Measurements from ENCODE around the gene UPK3A. TPM values are rescaled to one million over a fixed set of nuclear protein-coding genes. Genes with fewer than 3 reads are reported as not detected.

Gene UPK3A
- total RNA-seq, 2 donors from 2014 or later: not detected

GRCh38 chr22:45321827-45322226 is 37.1 kb downstream of the UPK3A start:
- H3K36me3 Mint-ChIP-seq (ENCODE audit: low read depth): peaks cover 48% of the 10 kb centered on the region
- Histone ChIP-seq H3K27me3 (ENCODE audit: control insufficient read depth, insufficient read depth, low read length, poor library complexity, severe bottlenecking) (no peaks in the 10 kb centered on the region), H3K9ac (ENCODE audit: extremely low read depth, low read length, poor library complexity, severe bottlenecking) (no peak overlapping the region), H3K9me3 (ENCODE audit: control insufficient read depth, low read length) (no peaks in the 10 kb centered on the region), H3K4me1 (ENCODE audit: control insufficient read depth, insufficient read depth, low read length) (peaks cover 10% of the 10 kb centered on the region), H3K4me3 (ENCODE audit: low read length) (no peak overlapping the region), H3K36me3 (ENCODE audit: control insufficient read depth, insufficient read depth, low read length) (peaks cover 58% of the 10 kb centered on the region), H3K27ac (ENCODE audit: low read depth, low read length) (no peak overlapping the region)
- TF ChIP-seq, protein P1, sequence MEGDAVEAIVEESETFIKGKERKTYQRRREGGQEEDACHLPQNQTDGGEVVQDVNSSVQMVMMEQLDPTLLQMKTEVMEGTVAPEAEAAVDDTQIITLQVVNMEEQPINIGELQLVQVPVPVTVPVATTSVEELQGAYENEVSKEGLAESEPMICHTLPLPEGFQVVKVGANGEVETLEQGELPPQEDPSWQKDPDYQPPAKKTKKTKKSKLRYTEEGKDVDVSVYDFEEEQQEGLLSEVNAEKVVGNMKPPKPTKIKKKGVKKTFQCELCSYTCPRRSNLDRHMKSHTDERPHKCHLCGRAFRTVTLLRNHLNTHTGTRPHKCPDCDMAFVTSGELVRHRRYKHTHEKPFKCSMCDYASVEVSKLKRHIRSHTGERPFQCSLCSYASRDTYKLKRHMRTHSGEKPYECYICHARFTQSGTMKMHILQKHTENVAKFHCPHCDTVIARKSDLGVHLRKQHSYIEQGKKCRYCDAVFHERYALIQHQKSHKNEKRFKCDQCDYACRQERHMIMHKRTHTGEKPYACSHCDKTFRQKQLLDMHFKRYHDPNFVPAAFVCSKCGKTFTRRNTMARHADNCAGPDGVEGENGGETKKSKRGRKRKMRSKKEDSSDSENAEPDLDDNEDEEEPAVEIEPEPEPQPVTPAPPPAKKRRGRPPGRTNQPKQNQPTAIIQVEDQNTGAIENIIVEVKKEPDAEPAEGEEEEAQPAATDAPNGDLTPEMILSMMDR (conservative IDR thresholded peaks at IDR 0.05): no peak
- H3K27ac Mint-ChIP-seq: no peak overlapping the region
- no peaks in the 10 kb centered on the region for H3K9me3 Mint-ChIP-seq
- DNase-seq: no peak
- H3K4me1 Mint-ChIP-seq: peaks cover 27% of the 10 kb centered on the region
- 95 to 98% methylated on average over 11 to 12 of the region's 12 CpGs for WGBS, 2 experiments (ENCODE audit: insufficient coverage in 1 of 2, insufficient read length in 1 of 2)
- H3K27me3 Mint-ChIP-seq (ENCODE audit: insufficient read depth): no peaks in the 10 kb centered on the region
- no peak overlapping the region for H3K4me3 Mint-ChIP-seq

DNA sequence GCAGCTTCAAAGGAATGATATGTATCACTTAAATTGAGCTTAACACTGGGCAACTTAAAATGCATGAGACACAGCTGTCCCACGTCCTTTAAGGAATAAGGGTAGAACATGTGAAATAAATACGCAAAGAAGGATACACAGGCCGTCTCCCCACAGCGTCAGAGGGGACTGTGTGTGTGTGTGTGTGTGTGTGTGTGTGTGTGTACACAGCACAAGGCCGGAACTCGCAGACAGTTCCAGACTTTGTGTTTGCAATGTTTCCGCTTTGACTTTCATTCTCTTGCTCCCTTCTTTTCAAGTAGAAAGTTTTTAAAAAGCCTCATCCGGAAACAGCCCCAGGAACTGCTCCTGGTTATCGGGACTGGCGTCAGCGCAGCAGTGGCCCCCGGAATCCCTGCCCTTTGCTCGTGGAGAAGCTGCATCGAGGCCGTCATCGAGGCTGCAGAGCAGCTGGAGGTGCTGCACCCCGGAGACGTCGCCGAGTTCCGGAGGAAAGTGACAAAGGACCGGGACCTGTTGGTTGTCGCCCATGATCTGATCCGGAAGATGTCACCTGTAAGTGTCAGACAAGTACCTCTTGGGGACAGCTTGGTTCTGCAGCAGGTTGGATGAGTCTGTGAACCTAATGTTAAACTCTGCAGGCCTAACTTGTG is 38.2 kb downstream of the UPK3A start:
- H3K4me3 Mint-ChIP-seq: no peak overlapping the region

DNA sequence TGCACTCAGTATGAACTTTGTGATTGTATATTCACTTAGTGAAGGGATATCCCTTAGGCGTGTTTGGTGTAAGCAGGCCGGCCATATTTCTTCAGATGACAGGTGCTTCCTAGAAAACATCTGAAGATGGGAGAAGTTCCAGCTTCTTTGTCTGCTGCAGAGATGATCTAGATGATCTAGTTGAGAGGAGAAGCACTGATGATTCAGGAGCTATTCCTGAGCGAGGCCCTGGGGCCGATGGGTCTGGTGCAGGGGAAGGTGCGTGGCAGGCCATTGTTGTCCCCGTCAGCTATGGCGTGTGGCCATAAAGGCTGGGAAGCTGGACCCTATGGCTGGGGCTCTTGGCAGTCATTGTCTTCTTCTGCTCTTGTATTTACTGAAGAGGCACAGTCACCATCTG is 38.9 kb downstream of the UPK3A start:
- WGBS, 2 experiments (ENCODE audit: insufficient coverage in 1 of 2, insufficient read length in 1 of 2): 84 to 100% methylated on average over 4 to 7 of the region's 7 CpGs

More for the DNA sequence above, 38.2 kb downstream of the UPK3A start:
- no peak overlapping the region for H3K27ac ChIP-seq (ENCODE audit: low read depth, low read length)
- H3K9ac ChIP-seq (ENCODE audit: extremely low read depth, low read length, poor library complexity, severe bottlenecking): no peak overlapping the region
- Mint-ChIP-seq H3K9me3 (no peaks in the 10 kb centered on the region), H3K36me3 (ENCODE audit: low read depth) (peaks cover 55% of the 10 kb centered on the region), H3K4me1 (peaks cover 21% of the 10 kb centered on the region), H3K27me3 (ENCODE audit: insufficient read depth) (no peaks in the 10 kb centered on the region), H3K27ac (no peak overlapping the region)
- no peaks in the 10 kb centered on the region for H3K9me3 ChIP-seq (ENCODE audit: control insufficient read depth, low read length)
- H3K4me3 ChIP-seq (ENCODE audit: low read length): no peak overlapping the region
- H3K27me3 ChIP-seq (ENCODE audit: control insufficient read depth, insufficient read depth, low read length, poor library complexity, severe bottlenecking): no peaks in the 10 kb centered on the region
- peaks cover 10% of the 10 kb centered on the region for H3K4me1 ChIP-seq (ENCODE audit: control insufficient read depth, insufficient read depth, low read length)
- peaks cover 61% of the 10 kb centered on the region for H3K36me3 ChIP-seq (ENCODE audit: control insufficient read depth, insufficient read depth, low read length)
- no peak for DNase-seq
- TF ChIP-seq, protein P1 (conservative IDR thresholded peaks at IDR 0.05): no peak
- 96 to 97% methylated on average over 13 to 24 of the region's 24 CpGs for WGBS, 2 experiments (ENCODE audit: insufficient coverage in 1 of 2, insufficient read length in 1 of 2)

More for the DNA sequence above, 38.9 kb downstream of the UPK3A start:
- Histone ChIP-seq H3K4me3 (ENCODE audit: low read length) (no peak overlapping the region), H3K9ac (ENCODE audit: extremely low read depth, low read length, poor library complexity, severe bottlenecking) (no peak overlapping the region), H3K4me1 (ENCODE audit: control insufficient read depth, insufficient read depth, low read length) (peaks cover 8% of the 10 kb centered on the region), H3K27ac (ENCODE audit: low read depth, low read length) (no peak overlapping the region), H3K27me3 (ENCODE audit: control insufficient read depth, insufficient read depth, low read length, poor library complexity, severe bottlenecking) (no peaks in the 10 kb centered on the region), H3K9me3 (ENCODE audit: control insufficient read depth, low read length) (no peaks in the 10 kb centered on the region), H3K36me3 (ENCODE audit: control insufficient read depth, insufficient read depth, low read length) (peaks cover 64% of the 10 kb centered on the region)
- H3K9me3 Mint-ChIP-seq: no peaks in the 10 kb centered on the region
- TF ChIP-seq, protein P1 (conservative IDR thresholded peaks at IDR 0.05): no peak
- H3K4me1 Mint-ChIP-seq: peaks cover 14% of the 10 kb centered on the region
- H3K27ac Mint-ChIP-seq: no peak overlapping the region
- H3K36me3 Mint-ChIP-seq (ENCODE audit: low read depth): peaks cover 55% of the 10 kb centered on the region
- DNase-seq: no peak
- H3K27me3 Mint-ChIP-seq (ENCODE audit: insufficient read depth): no peaks in the 10 kb centered on the region
- H3K4me3 Mint-ChIP-seq: no peak overlapping the region

Measured in endodermal cell (in vitro differentiated cells).